Activated CD8-positive, alpha-beta T cell treated with anti-CD3 and anti-CD28 coated beads for 36 hours (primary cell): ENCODE results near the gene ARHGDIB. TPM values are rescaled to one million over a fixed set of nuclear protein-coding genes. Genes with fewer than 3 reads are reported as not detected.
A peak's percentile ranks its signal among the peaks of the same experiment; 100 is the strongest.

Experiments used
- ATAC-seq: fragments of 200-7000 bp; cut with Tn5 transposase; one replicate; pipeline ENCODE4 v1.10.0; 2021; ENCODE audit warnings: mild to moderate bottlenecking, moderate library complexity
- CTCF ChIA-PET: fragments of 350-600 bp; sonication (Branson Sonifier 250); formaldehyde crosslinking; loops from one replicate; lab custom pipeline; 2021; ENCODE audit warnings: antibody characterized with exemption; lab: Charles Lee
- POLR2A ChIA-PET: fragments of 350-600 bp; sonication (Branson Sonifier 250); formaldehyde crosslinking; loops from one replicate; lab custom pipeline; 2021; ENCODE audit warnings: antibody characterized with exemption; lab: Charles Lee
- DNase-seq: peaks from one replicate; pipeline ENCODE4 v3.0.0-alpha.2; 2020
- H3K27ac Mint-ChIP-seq: one replicate; pipeline ENCODE4 v1.8.0; 2021; ENCODE audit warnings: mild to moderate bottlenecking, mixed read lengths
- H3K27me3 Mint-ChIP-seq: one replicate; pipeline ENCODE4 v1.8.0; 2021; ENCODE audit warnings: mixed read lengths
- H3K36me3 Mint-ChIP-seq: one replicate; pipeline ENCODE4 v1.8.0; 2021; ENCODE audit warnings: low read depth, mixed read lengths
- H3K4me1 Mint-ChIP-seq: one replicate; pipeline ENCODE4 v1.8.0; 2021; ENCODE audit warnings: low read depth, mixed read lengths
- H3K4me3 Mint-ChIP-seq: one replicate; pipeline ENCODE4 v1.8.0; 2021; ENCODE audit warnings: mild to moderate bottlenecking, moderate library complexity, mixed read lengths
- H3K9me3 Mint-ChIP-seq: one replicate; pipeline ENCODE4 v1.8.0; 2021; ENCODE audit warnings: mixed read lengths
- CTCF ChIP-seq: fragments of 200-600 bp; IDR thresholded peaks from one replicate; pipeline ENCODE4 v1.8.0; 2022; ENCODE audit warnings: antibody characterized with exemption, mild to moderate bottlenecking
- intact Hi-C: fragments of 100-400 bp; cut with micrococcal nuclease; formaldehyde crosslinking; loops from one replicate; pipeline ENCODE4 v1.10.0; 2022
- total RNA-seq, 2 experiments: library from RNA; stranded (reverse); gene quantifications; one replicate each; pipeline ENCODE4 v1.2.3, GENCODE V29; 2021

The ARHGDIB gene
- total RNA-seq, 2 experiments from 2014 or later = 765 to 771 TPM

DNA sequence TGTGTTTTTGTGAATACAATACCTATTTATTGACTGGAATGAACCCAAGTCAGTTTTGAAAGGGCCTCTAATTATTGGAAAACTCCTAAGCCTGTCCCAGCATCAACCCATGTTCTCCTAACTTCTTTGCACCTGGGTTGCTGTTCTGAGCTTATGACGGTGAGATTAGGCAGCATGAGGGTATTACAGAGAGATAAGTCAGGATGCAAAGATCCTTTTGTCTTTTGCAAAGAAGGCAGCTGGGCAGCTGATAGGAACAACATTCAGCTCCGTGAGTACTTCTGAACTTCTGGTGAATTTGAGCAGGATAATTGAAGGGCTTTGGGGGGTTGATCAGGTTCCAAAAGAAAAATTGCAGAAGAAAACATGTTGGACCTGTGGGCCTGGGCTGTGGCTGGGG, 11.4 kb upstream of the ARHGDIB start, which contains the start of gene PDE6H:
Gene PDE6H (plus strand): TSS at position 227 of the 400 bp plus-strand sequence. CDS start 4,971 bp downstream, outside the sequence.
- intact Hi-C loops = no loop called here
- no peak for ATAC-seq
- ChIA-PET CTCF (interaction anchor here (0.6 to 1.4 kb wide), 2 partner anchors 22 to 295 kb away, joined by 3 to 7 read pairs; no protein-coding TSS in a partner anchor), POLR2A (interaction anchor here (0.6 to 1.9 kb wide), 2 partner anchors 11 to 37 kb away, joined by 3 to 13 read pairs; partner anchors contain the start of gene ARHGDIB)
- H3K27ac Mint-ChIP-seq = no peak within 1 kb of the TSS
- no peak within 1 kb of the TSS for H3K4me3 Mint-ChIP-seq
- no peak for TF ChIP-seq CTCF
- no peaks in the 10 kb centered on the region for H3K9me3 Mint-ChIP-seq
- DNase-seq = no peak
- H3K27me3 Mint-ChIP-seq = no peaks in the 10 kb centered on the region
- no peaks in the 10 kb centered on the region for H3K36me3 Mint-ChIP-seq
- H3K4me1 Mint-ChIP-seq = peaks cover 33% of the 10 kb centered on the region

GRCh38 chr12:14970473-14970872, 9.1 kb upstream of the ARHGDIB start:
- DNase-seq = no peak
- H3K9me3 Mint-ChIP-seq = no peaks in the 10 kb centered on the region
- intact Hi-C loops = no loop called here
- H3K4me1 Mint-ChIP-seq = peaks cover 44% of the 10 kb centered on the region
- TF ChIP-seq CTCF = no peak
- ChIA-PET CTCF (no interaction called here), POLR2A (no interaction called here)
- ATAC-seq = peak; percentile 60
- H3K36me3 Mint-ChIP-seq = no peaks in the 10 kb centered on the region
- H3K4me3 Mint-ChIP-seq = no peak overlapping the region
- no peaks in the 10 kb centered on the region for H3K27me3 Mint-ChIP-seq
- H3K27ac Mint-ChIP-seq = peak overlapping the region; percentile 3

GRCh38 chr12:14968478-14968877, 7.1 kb upstream of the ARHGDIB start:
- ATAC-seq = no peak
- H3K27ac Mint-ChIP-seq = no peak overlapping the region
- H3K27me3 Mint-ChIP-seq = no peaks in the 10 kb centered on the region
- peaks cover 55% of the 10 kb centered on the region for H3K4me1 Mint-ChIP-seq
- H3K36me3 Mint-ChIP-seq = no peaks in the 10 kb centered on the region
- DNase-seq = no peak
- H3K9me3 Mint-ChIP-seq = no peaks in the 10 kb centered on the region
- intact Hi-C loops = loop anchor here (2.0 kb wide), 1 partner anchor 14 kb away; no protein-coding TSS in a partner anchor
- CTCF ChIA-PET = interaction anchor here (1.0 to 1.8 kb wide), 4 partner anchors 10 to 198 kb away, joined by 3 to 5 read pairs (median 4); no protein-coding TSS in a partner anchor
- no peak overlapping the region for H3K4me3 Mint-ChIP-seq
- TF ChIP-seq CTCF = no peak
- POLR2A ChIA-PET = interaction anchor here (0.6 to 0.8 kb wide), 2 partner anchors 11 to 89 kb away, joined by 3 to 5 read pairs; no protein-coding TSS in a partner anchor

GRCh38 chr12:14965221-14965620, 3.8 kb upstream of the ARHGDIB start:
- intact Hi-C loops = no loop called here
- no peak for TF ChIP-seq CTCF
- peak overlapping the region; percentile 97 for H3K27ac Mint-ChIP-seq
- H3K36me3 Mint-ChIP-seq = peaks cover 10% of the 10 kb centered on the region
- ChIA-PET CTCF (no interaction called here), POLR2A (interaction anchor here (1.1 to 2.1 kb wide), 3 partner anchors 9 to 195 kb away, joined by 3 to 9 read pairs (median 7); no protein-coding TSS in a partner anchor)
- no peaks in the 10 kb centered on the region for H3K27me3 Mint-ChIP-seq
- peaks cover 48% of the 10 kb centered on the region for H3K4me1 Mint-ChIP-seq
- DNase-seq (no peak), ATAC-seq (no peak)
- no peaks in the 10 kb centered on the region for H3K9me3 Mint-ChIP-seq
- H3K4me3 Mint-ChIP-seq = no peak overlapping the region

- intact Hi-C loops = loop anchor here (5.0 kb wide), 1 partner anchor 82 kb away; no protein-coding TSS in a partner anchor
- Mint-ChIP-seq H3K27me3 (no peaks in the 10 kb centered on the region), H3K4me3 (no peak overlapping the region), H3K9me3 (no peaks in the 10 kb centered on the region), H3K4me1 (peaks cover 42% of the 10 kb centered on the region), H3K36me3 (peaks cover 18% of the 10 kb centered on the region), H3K27ac (peak overlapping the region; percentile 97)
- CTCF ChIA-PET = interaction anchor here (0.6 kb wide), 1 partner anchor 31 kb away, joined by 4 read pairs; no protein-coding TSS in a partner anchor
- POLR2A ChIA-PET = interaction anchor here (0.6 to 2.1 kb wide), 4 partner anchors 10 to 194 kb away, joined by 3 to 9 read pairs (median 6); no protein-coding TSS in a partner anchor
- no peak for DNase-seq
- TF ChIP-seq CTCF = no peak
- no peak for ATAC-seq
Measured at GRCh38 chr12:14964406-14964805, 3.0 kb upstream of the ARHGDIB start.
